ENCODE results near the gene AEBP1.

- TF ChIP-seq POLR2AphosphoS5 (IDR thresholded peaks at IDR 0.05; ENCODE audit: low read depth) (peak; percentile 61), ZNF331 (CRISPR knock-in tag; IDR thresholded peaks at IDR 0.05; ENCODE audit: low read depth) (no peak), JUNB (IDR thresholded peaks at IDR 0.05; ENCODE audit: unreplicated experiment) (no peak), EZH2 (IDR thresholded peaks at IDR 0.05; ENCODE audit: low read depth, unreplicated experiment) (no peak), EZH2phosphoT487 (IDR thresholded peaks at IDR 0.05; ENCODE audit: unreplicated experiment) (no peak), ZNF114 (CRISPR knock-in tag; IDR thresholded peaks at IDR 0.05) (no peak), CREB1 (CRISPR knock-in tag; IDR thresholded peaks at IDR 0.05; ENCODE audit: low read depth) (no peak)
- TF ChIP-seq, protein P1, sequence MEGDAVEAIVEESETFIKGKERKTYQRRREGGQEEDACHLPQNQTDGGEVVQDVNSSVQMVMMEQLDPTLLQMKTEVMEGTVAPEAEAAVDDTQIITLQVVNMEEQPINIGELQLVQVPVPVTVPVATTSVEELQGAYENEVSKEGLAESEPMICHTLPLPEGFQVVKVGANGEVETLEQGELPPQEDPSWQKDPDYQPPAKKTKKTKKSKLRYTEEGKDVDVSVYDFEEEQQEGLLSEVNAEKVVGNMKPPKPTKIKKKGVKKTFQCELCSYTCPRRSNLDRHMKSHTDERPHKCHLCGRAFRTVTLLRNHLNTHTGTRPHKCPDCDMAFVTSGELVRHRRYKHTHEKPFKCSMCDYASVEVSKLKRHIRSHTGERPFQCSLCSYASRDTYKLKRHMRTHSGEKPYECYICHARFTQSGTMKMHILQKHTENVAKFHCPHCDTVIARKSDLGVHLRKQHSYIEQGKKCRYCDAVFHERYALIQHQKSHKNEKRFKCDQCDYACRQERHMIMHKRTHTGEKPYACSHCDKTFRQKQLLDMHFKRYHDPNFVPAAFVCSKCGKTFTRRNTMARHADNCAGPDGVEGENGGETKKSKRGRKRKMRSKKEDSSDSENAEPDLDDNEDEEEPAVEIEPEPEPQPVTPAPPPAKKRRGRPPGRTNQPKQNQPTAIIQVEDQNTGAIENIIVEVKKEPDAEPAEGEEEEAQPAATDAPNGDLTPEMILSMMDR (conservative IDR thresholded peaks at IDR 0.05; ENCODE audit: low read depth in 2 of 2), result no peak
- TF ChIP-seq, protein P2, sequence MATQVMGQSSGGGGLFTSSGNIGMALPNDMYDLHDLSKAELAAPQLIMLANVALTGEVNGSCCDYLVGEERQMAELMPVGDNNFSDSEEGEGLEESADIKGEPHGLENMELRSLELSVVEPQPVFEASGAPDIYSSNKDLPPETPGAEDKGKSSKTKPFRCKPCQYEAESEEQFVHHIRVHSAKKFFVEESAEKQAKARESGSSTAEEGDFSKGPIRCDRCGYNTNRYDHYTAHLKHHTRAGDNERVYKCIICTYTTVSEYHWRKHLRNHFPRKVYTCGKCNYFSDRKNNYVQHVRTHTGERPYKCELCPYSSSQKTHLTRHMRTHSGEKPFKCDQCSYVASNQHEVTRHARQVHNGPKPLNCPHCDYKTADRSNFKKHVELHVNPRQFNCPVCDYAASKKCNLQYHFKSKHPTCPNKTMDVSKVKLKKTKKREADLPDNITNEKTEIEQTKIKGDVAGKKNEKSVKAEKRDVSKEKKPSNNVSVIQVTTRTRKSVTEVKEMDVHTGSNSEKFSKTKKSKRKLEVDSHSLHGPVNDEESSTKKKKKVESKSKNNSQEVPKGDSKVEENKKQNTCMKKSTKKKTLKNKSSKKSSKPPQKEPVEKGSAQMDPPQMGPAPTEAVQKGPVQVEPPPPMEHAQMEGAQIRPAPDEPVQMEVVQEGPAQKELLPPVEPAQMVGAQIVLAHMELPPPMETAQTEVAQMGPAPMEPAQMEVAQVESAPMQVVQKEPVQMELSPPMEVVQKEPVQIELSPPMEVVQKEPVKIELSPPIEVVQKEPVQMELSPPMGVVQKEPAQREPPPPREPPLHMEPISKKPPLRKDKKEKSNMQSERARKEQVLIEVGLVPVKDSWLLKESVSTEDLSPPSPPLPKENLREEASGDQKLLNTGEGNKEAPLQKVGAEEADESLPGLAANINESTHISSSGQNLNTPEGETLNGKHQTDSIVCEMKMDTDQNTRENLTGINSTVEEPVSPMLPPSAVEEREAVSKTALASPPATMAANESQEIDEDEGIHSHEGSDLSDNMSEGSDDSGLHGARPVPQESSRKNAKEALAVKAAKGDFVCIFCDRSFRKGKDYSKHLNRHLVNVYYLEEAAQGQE (IDR thresholded peaks at IDR 0.05; ENCODE audit: unreplicated experiment), result no peak
- TF ChIP-seq, protein P3, sequence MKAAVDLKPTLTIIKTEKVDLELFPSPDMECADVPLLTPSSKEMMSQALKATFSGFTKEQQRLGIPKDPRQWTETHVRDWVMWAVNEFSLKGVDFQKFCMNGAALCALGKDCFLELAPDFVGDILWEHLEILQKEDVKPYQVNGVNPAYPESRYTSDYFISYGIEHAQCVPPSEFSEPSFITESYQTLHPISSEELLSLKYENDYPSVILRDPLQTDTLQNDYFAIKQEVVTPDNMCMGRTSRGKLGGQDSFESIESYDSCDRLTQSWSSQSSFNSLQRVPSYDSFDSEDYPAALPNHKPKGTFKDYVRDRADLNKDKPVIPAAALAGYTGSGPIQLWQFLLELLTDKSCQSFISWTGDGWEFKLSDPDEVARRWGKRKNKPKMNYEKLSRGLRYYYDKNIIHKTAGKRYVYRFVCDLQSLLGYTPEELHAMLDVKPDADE (IDR thresholded peaks at IDR 0.05), result no peak
Measured at GRCh38 chr7:44145969-44146911, 42.1 kb downstream of the AEBP1 start.
